Limb (tissue), 2 donors: ENCODE measurements around the gene NDE1.
"Not testable (repeated sequence)": the region's sequence is repeated elsewhere in the genome, so short reads cannot be mapped to it uniquely, and the experiment has no call there.

ENCODE experiments used
- DNase-seq, 2 donors: peaks; one replicate each; pipeline ENCODE4 v3.0.0-alpha.2; 2016; ENCODE audit errors: extremely low spot score in 2 of 2

Gene NDE1

DNA sequence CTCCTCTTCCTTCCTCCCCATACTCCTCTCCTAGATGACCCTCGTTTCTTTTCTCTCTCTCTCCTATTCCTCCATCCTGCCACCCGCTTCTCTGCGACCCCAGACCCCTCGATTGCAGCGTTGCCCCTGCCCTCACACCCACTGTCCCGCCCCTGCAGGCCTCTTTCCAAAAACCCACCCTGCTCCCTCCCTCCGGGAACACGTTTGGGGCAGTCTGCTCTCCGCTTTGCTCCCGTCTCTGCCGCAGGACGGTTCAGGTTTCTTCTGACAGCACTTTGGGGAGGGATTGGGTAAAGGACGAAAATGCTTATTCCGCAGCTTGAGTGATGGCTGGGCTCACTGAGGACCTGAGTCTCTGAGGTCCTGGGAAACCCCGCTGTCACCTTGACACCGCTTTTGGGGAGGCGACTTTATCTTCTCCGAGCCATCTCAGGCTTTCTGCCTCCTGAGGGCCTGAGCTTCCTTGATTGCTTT, 690 bp downstream of the NDE1 start:
- DNase-seq: peak in 1 of 2 donors; percentile 64

DNA sequence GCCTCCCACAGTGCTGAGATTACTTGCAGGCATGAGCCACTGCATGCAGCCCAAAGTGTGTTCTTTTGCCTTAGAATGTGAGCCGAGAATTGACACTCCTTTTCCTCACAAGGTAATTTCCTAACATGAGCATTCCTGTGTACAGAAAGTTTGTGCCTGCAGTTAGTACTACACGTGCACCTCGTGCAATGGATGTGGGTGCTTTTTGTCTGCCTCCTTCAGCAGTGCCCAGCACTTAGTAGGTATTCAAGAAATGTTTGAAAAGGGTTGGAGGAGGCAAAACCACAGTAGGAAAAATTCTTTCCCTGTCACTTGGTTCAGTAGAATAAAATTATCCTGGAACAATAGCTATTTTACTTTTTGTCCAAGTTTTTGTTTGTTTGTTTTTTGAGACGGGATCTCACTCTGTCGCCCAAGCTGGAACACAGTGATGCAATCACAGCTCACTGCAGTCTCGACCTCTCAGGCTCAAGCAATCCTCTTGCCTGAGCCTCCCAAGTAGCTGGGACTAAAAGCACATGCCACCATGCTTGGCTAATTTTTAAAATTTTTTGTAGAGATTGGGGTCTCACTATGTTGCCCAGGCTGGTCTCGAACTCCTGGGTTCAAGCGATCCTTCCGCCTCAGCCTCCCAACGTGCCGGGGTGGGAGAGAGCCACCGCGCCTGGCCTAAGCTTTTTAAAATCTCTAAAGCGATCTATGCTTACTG, 2.4 kb downstream of the NDE1 start:
- no peak for DNase-seq

DNA sequence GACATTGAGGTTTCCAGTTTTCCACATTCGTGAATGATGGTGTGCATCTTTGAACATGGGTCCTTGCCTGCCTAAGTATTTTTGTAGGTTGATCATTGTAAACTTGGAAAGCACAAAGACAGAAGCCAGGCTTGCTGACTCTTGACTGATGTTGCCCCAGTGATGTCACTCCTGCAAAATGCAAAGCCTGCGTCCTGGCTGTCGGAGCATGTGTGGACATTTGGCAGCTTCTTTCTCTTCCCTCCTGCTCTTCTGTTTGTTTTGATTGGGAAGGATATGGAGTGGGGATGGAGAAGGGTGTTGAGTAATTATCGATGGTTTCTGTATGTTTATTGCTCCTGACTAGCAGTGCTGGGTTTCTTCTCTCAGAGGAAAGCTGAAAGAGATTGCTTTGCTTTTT, 3.2 kb downstream of the NDE1 start:
- no peak for DNase-seq

DNA sequence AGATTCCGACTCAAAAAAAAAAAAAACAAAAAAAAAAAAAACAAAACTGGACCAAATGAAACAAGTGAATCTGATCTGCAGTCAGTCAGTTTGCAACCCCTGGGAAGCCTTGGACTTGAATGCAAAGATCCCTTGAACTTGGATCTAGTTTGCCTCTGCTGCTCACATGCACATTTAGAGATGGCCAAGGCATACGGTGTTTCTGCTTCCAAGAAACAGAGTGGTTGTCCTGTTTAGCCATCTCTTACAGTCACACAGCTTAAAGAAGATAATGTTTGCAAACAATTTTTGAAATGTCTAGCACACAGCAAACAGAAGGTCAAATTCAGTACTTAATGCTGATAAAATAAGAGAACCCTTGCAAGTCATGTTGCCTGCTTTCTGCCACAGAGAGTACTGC, 4.5 kb downstream of the NDE1 start:
- no peak for DNase-seq

DNA sequence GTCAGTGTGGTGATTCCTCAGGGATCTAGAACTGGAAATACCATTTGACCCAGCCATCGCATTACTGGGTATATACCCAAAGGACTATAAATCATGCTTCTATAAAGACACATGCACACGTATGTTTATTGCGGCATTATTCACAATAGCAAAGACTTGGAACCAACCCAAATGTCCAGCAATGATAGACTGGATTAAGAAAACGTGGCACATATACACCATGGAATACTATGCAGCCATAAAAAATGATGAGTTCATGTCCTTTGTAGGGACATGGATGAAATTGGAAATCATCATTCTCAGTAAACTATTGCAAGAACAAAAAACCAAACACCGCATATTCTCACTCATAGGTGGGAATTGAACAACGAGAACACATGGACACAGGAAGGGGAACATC, 5.5 kb downstream of the NDE1 start:
- DNase-seq: not testable (repeated sequence)

DNA sequence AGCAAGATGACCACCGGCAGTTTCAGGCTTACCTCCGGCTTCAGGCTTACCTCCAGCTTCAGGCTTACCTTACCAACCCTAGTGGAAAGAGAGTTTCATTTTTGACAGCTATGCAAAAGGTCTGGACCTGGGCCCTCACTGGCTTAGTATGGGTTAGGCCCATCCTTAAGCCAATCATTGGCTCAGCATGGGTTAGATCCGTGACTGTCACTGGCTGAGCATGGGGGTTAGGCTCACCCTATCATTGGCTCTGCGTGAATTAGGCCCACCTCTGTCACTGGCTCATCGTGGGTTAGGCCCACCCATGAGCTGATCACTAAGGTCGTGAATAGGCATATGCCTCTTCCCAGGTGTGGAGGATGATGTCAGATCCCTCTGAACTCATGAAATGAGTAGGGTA, 8.1 kb downstream of the NDE1 start:
- no peak for DNase-seq

DNA sequence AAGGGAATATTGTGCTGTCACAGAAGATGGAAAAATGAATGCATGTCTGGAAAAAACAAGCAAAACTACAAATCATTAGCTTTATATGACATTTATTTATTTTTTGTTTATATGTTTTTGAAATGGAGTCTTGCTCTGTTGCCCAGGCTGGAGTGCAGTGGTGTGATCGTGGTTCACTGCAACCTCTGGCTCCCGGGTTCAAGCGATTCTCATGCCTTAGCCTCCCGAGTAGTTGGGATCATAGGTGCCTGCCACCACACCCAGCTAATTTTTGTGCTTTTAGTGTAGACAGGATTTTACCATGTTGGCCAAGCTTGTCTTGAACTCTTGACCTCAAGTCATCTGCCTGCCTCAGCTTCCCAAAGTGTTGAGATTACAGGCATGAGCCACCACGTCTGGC, 8.5 kb downstream of the NDE1 start:
- no peak for DNase-seq

DNA sequence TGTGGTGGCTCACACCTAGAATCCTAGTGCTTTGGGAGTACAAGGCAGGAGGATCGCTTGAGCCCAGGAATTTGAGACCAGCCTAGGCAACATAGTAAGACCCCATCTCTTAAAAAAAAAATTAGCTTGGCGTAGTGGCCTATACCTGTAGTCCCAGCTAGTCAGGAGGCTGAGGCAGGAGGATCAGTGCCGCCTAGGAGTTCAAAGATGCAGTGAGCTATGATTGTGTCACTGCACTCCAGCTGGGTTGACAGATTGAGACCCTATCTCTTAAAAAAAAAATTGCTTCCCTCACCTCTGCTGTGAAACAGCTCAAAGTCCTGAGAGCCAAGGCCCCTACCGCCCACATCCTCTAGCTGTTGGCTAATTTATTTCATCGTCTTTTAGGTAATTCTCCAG, 10.2 kb downstream of the NDE1 start:
- no peak for DNase-seq

DNA sequence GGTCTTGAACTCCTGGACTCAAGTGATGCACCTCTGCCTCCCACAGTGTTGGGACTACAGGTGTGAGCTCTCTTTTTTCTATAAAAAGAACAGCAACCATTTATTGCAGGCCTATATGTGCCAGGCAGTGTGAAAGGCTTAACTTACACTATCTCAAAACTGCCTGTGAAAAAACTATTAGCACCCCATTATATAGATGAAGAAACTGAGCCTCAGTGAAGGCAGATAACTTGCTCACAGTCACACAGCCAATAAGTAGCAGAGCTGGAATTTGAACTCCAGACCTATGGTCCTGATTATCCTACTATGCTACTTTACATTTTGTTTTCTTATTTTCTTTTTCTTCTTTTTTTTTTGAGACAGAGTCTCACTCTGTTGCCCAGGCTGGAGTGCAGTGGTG, 15.1 kb downstream of the NDE1 start:
- DNase-seq: no peak

DNA sequence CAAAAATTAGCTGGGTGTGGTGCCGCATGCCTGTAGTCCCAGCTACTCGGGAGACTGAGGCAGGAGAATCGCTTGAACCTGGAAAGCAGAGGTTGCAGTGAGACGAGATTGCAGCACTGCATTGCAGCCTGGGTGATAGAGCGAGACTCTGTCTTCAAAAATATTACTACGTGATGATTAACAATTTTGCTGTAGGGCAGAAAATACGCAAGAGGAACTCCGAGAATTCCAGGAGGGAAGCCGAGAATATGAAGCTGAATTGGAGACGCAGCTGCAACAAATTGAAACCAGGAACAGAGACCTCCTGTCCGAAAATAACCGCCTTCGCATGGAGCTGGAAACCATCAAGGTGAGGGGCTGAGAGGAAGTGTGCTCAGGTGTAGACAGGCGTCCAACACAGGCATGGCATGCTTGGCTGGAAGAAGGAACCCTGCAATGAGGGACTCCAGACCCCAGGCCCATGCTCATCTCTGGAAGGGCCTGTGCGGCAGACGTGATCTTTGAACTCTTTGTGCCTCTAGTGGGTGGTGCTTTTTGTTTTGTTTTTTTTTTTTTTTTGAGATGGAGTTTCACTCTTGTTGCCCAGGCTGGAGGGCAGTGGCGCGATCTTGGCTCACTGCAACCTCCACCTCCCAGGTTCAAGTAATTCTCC, 17.2 kb downstream of the NDE1 start:
- no peak for DNase-seq

DNA sequence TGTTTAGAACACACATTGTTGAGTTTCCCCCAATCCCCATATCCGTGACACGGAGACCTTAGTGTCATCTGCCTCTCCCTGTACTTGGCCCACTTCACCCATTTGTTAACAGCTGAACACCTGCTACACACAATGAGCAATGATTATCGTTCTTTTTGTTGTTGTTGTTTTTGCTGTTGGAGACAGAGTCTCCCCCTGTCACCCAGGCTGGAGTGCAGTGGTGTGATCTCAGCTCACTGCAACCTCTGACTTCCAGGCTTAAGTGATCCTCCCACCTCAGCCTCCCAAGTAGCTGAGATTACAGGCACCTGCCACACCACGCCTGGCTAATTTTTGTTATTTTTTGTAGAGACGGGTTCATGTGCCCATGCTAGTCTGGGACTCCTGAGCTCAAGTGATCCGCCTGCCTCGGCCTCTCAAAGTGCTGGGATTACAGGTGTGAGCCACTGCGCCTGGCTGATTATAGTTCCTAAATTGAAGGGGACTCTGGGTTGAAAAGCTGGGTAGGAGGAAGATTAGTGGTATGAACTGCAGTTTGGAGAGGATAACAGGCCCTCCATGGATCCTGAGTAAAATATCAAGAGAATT, 21.6 kb downstream of the NDE1 start:
- DNase-seq: no peak

DNA sequence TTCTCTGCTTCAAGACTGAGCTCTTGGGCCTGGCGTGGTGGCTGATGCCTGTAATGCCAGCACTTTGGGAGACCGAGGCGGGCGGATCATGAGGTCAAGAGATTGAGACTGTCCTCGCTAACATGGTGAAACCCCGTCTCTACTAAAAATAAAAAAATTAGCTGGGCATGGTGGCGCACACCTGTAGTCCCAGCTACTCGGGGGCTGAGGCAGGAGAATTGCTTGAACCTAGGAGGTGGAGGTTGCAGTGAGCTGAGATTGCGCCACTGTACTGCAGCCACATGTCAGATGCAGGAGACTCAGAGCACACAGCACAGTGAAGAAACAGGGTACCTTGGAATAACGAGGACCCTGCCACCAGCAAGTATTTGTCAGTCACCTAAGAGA, 22.1 kb downstream of the NDE1 start:
- not testable (repeated sequence) for DNase-seq

DNA sequence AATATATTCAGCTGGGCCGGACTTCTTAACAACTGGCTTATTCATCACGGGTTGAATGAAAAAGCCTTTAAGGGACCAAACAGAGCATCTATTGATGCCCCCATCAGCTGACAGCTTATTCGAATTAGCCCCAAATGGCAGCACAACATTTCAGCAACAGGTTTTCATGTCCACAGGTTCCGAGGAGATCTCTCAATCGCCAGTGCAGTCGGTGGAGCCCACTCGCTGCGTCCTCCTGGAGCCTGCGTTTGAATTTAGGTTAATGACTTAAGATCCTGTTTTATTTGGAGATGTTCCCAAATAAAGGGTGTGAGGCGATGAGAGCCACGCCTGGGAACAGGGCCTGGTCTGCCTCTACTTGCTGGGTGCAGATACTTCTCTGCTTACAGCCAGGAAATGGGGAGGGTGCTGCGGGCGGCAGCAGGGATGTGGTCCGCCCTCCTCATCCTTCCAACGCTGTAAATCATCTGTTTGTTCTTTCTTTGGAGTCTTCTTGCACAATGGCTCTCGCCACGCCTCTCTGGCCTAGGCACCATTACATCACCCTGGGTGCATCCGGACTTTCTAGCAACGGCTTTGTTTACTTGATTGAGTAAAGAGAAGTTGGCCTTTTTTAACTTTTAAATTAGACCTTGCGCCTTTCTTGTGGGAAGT, 22.6 kb downstream of the NDE1 start:
- DNase-seq: peak; percentile 53 to 55

DNA sequence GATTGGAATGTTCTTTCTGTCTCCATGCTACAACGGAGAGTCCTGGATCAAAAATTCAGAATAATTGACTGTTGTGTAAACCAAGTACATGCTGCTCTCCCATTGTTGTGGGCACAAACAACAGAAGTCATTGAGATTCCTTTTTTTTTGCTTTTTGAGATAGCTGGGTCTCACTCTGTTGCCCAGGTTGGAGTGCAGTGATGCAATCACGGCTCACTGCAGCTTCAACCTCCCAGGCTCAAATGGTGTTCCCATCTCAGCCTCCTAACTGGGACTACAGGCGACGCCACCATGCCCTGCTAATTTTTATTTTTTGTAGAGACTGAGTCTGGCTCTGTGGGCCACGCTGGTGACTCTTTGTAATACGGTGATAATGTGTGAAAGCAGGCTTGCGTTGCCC, 24.5 kb downstream of the NDE1 start:
- DNase-seq: no peak

DNA sequence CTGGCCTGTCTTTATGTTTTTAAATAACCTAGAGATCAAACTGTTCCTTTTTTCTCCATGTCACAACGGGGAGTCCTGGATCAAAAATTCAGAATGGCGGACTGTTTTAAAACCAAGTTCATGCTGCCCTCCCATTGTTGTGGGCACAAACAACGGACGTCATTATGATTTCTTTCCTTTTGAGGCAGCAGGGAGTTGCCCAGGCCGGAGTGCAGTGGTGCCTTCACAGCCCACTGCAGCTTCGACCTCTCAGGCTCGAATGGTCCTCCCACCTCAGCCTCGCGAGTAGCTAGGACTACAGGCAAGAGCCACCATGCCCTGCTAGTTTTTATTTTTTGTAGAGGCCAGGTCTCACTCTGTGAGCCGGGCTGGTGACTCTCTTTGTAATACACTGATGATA, 26.5 kb downstream of the NDE1 start:
- no peak for DNase-seq

DNA sequence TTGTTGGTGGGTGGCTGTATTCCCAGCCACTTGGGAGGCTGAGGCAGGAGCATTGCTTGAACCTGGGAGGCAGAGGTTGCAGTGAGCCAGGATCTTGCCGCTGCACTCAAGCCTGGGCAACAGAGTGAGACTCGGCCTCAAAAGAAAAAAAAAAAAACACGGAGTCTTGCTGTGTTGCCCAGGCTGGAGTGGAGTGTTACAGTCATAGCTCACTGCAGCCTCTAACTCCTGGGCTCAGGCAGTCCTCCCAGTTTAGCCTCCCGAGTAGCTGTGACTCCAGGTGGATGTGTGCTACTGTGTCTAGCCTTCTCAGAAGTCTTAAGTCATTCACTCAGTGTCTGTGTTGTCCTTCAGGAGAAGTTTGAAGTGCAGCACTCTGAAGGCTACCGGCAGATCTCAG, 27.4 kb downstream of the NDE1 start:
- no peak for DNase-seq

DNA sequence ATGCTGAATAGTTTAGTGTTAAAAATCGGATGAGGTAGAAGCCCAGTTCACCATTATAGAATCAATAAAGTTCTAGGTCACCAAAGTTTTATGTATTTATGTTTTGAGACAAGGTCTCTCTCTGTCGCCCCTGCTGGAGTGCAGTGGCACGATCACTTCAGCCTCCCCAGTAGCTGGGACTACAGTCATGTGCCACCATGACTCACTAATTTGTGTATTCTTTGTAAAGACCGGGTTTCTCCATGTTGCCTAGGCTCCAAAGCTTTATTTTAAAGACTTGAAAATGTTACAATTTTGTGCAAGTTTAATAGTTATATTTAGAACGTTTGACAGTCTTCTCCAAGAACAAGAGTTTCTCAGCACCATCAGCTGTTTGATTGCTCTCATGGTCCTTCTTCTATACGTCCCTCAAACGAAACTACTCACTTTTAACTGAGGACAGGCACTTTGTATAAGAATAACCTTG, 32.1 kb downstream of the NDE1 start:
- DNase-seq: no peak

DNA sequence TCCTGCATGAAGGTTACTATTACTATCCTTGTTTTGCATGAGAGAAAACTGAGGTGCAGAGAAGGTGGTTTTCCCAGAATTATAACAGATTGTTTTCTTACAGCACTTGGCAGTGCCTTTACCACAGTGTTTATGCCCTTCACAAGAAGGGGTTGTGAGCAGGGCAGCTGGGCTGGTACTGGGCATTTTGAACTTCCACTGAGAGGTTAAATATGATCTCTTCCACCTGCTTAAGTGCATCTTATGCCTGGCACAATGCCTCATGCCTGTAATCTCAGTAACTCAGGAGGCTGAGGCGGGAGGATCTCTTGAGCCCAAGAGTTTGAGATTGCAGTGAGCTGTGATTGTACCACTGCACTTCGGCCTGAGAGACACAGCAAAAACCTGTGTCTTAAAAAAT, 36.2 kb downstream of the NDE1 start:
- DNase-seq: no peak

DNA sequence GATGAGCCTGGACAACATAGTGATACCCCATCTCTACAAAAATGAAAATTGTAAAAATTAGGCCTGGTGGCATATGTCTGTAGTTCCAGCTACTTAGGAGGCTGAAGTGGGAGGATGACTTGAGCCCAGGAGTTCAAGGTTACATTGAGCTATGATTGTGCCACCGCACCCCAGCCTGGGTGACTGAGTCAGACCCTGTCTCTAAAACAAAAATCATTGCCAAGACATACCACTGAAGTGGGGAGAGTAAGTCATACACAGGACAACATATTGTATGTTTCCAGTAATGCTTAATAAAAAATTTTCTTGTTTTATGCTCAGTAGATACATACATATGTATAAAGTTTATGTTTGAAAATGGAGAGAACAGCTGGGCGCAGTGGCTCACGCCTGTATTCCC, 39.2 kb downstream of the NDE1 start:
- DNase-seq: no peak

DNA sequence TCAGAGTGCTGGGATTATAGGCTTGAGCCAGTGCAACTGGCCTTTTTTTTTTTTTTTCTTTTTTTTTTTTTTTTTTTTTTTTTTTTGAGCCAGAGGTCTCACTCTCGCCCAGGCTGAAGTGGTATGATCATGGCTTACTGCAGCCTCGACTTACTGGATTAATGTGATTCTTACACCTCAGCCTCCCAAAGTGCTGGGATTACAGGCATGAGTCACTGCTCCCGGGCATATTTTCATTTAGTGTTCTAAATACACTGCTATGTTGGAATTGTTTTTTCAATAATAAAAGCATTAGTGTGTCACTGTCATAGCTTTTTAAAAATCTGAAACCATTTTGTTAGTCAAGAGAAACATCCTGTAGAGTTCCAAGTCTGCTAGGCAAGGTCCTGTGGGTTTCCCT, 40.3 kb downstream of the NDE1 start:
- no peak for DNase-seq

DNA sequence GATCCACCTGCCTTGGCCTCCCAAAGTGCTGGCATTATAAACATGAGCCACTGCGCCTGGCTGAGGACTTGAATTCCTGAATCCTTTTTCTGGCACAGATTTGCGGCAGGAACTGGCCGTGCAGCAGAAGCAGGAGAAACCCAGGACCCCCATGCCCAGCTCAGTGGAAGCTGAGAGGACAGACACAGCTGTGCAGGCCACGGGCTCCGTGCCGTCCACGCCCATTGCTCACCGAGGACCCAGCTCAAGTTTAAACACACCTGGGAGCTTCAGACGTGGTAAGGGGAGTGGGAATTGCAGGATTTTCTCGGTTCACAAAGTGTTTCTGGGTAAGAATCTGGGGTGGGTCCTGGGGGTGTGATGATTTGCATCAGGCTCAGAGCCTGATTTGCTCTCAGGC, 41.0 kb downstream of the NDE1 start:
- DNase-seq: no peak

DNA sequence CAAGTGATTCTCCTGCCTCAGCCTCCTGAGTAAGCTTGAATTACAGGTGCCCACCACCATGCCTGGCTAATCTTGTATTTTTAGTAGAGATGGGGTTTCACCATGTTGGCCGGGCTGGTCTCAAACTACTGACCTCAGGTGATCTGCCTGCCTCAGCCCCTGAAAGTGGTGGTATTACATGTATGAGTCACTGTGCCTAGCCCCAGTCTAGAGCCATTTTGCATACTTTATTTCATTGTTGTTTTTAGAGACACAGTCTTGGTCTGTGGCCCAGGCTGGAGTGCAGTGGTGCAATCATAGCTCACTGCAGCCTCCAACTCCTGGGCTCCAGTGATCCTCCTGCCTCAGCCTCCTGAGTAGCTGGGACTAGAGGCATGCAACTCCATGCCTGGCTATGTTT, 42.5 kb downstream of the NDE1 start:
- DNase-seq: not testable (repeated sequence)
